Measurements from ENCODE around the gene ME3. TPM values are rescaled to one million over a fixed set of nuclear protein-coding genes. Genes with fewer than 3 reads are reported as not detected.

The ME3 gene
- polyA plus RNA-seq, 1 experiment, result 7.1 TPM

GRCh38 chr11:86469491-86470388 lies 202.7 kb downstream of the ME3 start:
- no peaks in the 10 kb centered on the region; the same call in 1 of the 2 replicates for H3K9me3 ChIP-seq (ENCODE audit: control insufficient read depth, insufficient read depth, low read length)
- H3K27ac ChIP-seq (ENCODE audit: low read depth, low read length), result no peak overlapping the region
- no peak for DNase-seq (ENCODE audit: low read depth, low spot score)
- TF ChIP-seq CTCF (IDR thresholded peaks at IDR 0.05; ENCODE audit: low read depth, low read length), result no peak
- ChIA-PET CTCF (interaction anchor here (1.6 to 2.3 kb wide), 2 partner anchors 15 to 138 kb away, joined by 6 to 7 read pairs; no protein-coding TSS in a partner anchor), POLR2A (no interaction called here)
- H3K4me3 ChIP-seq (ENCODE audit: low read depth, low read length), result no peak overlapping the region
- H3K27me3 ChIP-seq (ENCODE audit: control insufficient read depth, insufficient read depth, low read length), result no peaks in the 10 kb centered on the region

GRCh38 chr11:86468169-86468568 lies 204.2 kb downstream of the ME3 start:
- H3K27ac ChIP-seq (ENCODE audit: low read depth, low read length), result no peak overlapping the region

GRCh38 chr11:86464509-86465221 lies 207.8 kb downstream of the ME3 start:
- H3K27me3 ChIP-seq (ENCODE audit: control insufficient read depth, insufficient read depth, low read length), result no peaks in the 10 kb centered on the region
- TF ChIP-seq CTCF (IDR thresholded peaks at IDR 0.05; ENCODE audit: low read depth, low read length), result no peak
- ChIA-PET POLR2A (no interaction called here), CTCF (no interaction called here)
- no peak overlapping the region for H3K4me3 ChIP-seq (ENCODE audit: low read depth, low read length)
- DNase-seq (ENCODE audit: low read depth, low spot score), result no peak
- no peaks in the 10 kb centered on the region; the same call in 1 of the 2 replicates for H3K9me3 ChIP-seq (ENCODE audit: control insufficient read depth, insufficient read depth, low read length)
- no peak overlapping the region for H3K27ac ChIP-seq (ENCODE audit: low read depth, low read length)

More at GRCh38 chr11:86468169-86468568, 204.2 kb downstream of the ME3 start:
- Histone ChIP-seq H3K4me3 (ENCODE audit: low read depth, low read length) (no peak overlapping the region), H3K27me3 (ENCODE audit: control insufficient read depth, insufficient read depth, low read length) (no peaks in the 10 kb centered on the region), H3K9me3 (ENCODE audit: control insufficient read depth, insufficient read depth, low read length) (no peaks in the 10 kb centered on the region; the same call in 1 of the 2 replicates)
- DNase-seq (ENCODE audit: low read depth, low spot score), result no peak
- POLR2A ChIA-PET, result no interaction called here
- CTCF ChIA-PET, result interaction anchor here (1.6 kb wide), 1 partner anchor 13 kb away, joined by 6 read pairs; no protein-coding TSS in a partner anchor
- TF ChIP-seq CTCF (IDR thresholded peaks at IDR 0.05; ENCODE audit: low read depth, low read length), result no peak

GRCh38 chr11:86463955-86464354 lies 208.5 kb downstream of the ME3 start:
- POLR2A ChIA-PET, result no interaction called here
- Histone ChIP-seq H3K27me3 (ENCODE audit: control insufficient read depth, insufficient read depth, low read length) (no peaks in the 10 kb centered on the region), H3K4me3 (ENCODE audit: low read depth, low read length) (no peak overlapping the region), H3K27ac (ENCODE audit: low read depth, low read length) (no peak overlapping the region), H3K9me3 (ENCODE audit: control insufficient read depth, insufficient read depth, low read length) (no peaks in the 10 kb centered on the region; the same call in 1 of the 2 replicates)
- TF ChIP-seq CTCF (IDR thresholded peaks at IDR 0.05; ENCODE audit: low read depth, low read length), result no peak
- DNase-seq (ENCODE audit: low read depth, low spot score), result no peak
- CTCF ChIA-PET, result no interaction called here

- POLR2A ChIA-PET, result no interaction called here
- DNase-seq (ENCODE audit: low read depth, low spot score), result no peak
- Histone ChIP-seq H3K27ac (ENCODE audit: low read depth, low read length) (no peak overlapping the region), H3K27me3 (ENCODE audit: control insufficient read depth, insufficient read depth, low read length) (no peaks in the 10 kb centered on the region), H3K4me3 (ENCODE audit: low read depth, low read length) (no peak overlapping the region), H3K9me3 (ENCODE audit: control insufficient read depth, insufficient read depth, low read length) (no peaks in the 10 kb centered on the region; the same call in 1 of the 2 replicates)
- CTCF ChIA-PET, result no interaction called here
- no peak for TF ChIP-seq CTCF (IDR thresholded peaks at IDR 0.05; ENCODE audit: low read depth, low read length)
Measured at GRCh38 chr11:86463120-86463519, 209.3 kb downstream of the ME3 start.
